HG02884 (cell line): ENCODE data around the gene HSP90AB1.

ENCODE experiments used
- ATAC-seq: cut with Tn5 transposase; IDR thresholded peaks from one replicate; pipeline ENCODE4 v1.9.1; 2021; ENCODE audit warnings: mild to moderate bottlenecking, moderate library complexity; ENCODE audit not compliant: unreplicated experiment

Gene HSP90AB1

DNA sequence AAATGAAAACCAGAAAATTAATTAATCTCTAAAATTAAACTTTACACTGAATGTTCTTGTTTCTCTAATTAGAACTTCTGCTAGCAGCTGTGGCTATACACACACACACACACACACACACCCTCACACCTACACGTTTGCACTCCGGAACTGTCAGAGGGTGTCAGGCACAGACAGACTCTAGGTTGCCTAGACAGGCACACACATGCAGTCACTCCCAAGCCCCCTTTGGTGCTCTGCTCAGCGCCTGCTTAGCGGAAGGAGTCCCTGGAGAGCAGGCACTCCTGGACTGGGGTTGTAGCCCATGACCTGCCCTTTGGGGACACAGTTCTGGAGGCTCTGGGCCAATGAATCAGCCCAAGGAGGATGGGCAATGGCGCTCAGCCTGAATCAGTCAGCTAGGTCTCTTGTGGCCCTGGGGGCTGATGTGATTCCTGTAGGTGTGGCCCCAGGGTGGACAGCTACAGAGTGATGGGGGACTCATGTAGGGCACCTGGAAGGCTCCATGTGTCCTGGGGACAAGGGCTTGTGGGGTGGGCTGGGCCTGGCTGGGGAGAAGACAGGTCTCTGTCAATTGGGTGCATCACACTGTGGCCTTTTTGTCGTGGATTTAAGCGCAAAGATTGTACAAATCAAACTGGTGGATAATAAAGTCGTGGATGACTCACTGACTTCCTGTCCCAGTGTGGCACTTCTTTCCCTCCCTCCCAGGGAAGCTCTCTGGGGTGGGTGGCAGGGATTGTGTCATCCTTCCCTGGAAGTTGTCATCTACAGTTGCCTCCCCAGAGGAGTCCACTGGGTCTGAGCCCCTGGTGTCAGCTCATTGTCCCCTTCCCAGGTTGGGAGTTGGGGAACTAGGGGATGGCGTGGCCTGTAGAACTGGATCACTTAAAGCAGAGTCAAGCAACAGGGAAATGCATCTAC is 32.1 kb downstream of the HSP90AB1 start:
- no peak for ATAC-seq

DNA sequence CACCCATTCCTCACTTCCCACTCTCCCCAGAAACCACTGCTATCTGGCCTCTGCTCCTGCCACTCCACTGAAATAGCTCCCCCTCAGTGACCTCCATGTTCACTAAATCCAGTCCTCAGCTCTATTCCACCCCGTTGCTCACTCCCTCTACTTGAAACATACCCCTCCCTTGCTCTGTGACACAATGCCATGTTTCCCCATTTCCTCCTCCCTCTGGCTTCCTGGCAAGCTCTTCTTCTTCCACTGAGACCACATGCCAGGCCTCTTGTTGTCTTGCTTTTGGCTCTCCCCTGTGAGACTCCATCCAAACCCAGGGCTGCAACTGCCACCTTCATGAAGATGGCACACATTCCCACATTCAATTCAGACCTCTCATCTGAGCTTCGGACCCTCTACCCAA is 37.2 kb downstream of the HSP90AB1 start:
- no peak for ATAC-seq

GRCh38 chr6:44284867-44285266 is 38.0 kb downstream of the HSP90AB1 start:
- ATAC-seq, result no peak

DNA sequence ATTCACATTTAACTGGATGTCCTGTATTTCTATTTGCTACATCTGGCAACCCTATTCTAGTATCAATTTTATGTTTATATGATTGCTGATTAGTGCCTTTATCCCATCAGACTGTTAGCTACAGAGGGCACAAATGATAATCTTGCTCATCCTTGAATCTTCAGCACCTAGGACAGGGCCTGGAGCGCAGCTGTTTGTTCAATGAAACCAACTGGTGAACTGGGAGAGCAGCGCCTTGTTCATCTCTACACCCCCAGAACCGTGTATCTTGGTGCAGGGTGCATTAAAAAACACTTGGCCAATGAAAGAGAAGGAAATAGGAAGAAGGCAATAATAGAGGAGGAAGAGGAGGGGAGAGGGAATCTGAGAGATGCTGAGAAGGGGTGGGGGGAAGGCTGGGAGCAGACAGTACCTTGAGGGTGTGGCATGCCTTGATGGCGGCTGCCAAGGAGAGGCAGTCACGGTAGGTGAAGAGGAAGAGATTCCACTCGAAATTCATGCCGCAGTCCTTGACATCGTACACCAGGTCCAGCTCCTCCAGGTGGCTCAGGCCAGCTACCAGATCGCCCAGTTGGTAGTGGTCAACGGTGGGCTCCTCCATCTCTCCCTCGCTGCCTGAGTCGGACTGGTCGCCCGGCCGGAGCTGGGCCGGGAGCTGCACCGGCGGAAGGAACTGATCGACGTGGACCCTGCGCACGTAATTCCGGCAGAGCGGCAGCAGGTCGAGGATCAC is 38.8 kb downstream of the HSP90AB1 start:
- ATAC-seq, result no peak

DNA sequence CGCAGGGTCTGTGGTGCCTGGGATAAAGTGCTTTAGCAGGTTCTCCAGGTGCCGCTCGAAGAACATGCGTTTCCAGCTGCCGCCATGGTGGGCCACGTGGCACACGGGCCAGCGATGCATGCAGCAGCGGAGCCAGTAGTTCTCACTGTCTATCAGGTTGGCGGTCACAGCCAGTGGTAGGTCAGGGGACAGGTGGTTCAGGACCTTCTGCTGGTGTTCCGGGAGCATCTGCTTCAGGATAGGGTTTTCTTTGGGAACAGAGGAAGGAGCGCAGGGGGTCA is 39.3 kb downstream of the HSP90AB1 start:
- no peak for ATAC-seq

DNA sequence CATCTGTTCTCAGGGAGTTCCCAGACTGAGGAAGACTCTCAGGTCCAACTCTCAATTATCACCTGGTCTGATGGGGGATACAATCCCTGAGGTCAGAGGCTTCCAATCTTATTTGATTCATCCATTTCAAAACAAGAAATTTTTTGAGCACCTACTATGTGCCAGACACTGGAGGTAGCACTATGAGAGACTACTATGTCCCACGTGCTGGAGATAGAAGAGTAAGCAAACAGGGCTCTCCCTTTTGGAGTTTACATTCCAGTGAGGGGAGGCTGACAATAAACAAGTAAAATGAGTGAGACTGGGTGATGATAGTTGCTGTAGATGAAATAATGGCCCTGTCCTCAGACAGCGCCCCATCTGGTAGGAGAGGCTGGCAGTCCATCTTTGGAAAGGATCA is 39.8 kb downstream of the HSP90AB1 start:
- no peak for ATAC-seq

DNA sequence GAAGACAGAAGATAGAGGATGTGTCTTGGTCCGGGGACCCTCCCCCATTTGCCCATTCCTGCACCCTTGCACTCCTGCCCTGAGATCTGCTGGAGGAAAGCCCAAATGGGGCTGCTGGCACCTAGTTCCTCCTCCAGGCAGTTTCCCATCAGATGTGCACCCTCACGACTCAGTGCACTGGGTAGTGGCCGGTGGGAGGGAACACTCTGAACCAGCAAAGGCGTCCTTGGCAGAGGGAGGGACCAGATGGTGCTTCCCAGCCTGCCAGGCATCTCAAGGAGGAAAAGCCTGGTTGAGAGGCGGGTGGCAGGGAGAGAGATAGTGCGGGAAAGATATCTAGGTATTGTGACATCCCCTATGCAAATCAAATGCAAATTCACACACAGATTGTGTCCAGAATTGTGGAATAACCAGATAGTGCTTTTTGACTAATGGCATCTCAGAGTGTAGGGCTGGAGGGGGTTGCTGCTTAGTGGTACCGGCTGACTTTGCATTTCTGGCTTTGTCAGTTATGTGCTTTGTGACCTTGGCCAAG is 42.9 kb downstream of the HSP90AB1 start:
- no peak for ATAC-seq

- no peak for ATAC-seq
These were observed 44.9 kb downstream of the HSP90AB1 start for GRCh38 chr6:44291841-44292240.

- ATAC-seq, result no peak
These were observed 45.9 kb downstream of the HSP90AB1 start for GRCh38 chr6:44292661-44293365.

DNA sequence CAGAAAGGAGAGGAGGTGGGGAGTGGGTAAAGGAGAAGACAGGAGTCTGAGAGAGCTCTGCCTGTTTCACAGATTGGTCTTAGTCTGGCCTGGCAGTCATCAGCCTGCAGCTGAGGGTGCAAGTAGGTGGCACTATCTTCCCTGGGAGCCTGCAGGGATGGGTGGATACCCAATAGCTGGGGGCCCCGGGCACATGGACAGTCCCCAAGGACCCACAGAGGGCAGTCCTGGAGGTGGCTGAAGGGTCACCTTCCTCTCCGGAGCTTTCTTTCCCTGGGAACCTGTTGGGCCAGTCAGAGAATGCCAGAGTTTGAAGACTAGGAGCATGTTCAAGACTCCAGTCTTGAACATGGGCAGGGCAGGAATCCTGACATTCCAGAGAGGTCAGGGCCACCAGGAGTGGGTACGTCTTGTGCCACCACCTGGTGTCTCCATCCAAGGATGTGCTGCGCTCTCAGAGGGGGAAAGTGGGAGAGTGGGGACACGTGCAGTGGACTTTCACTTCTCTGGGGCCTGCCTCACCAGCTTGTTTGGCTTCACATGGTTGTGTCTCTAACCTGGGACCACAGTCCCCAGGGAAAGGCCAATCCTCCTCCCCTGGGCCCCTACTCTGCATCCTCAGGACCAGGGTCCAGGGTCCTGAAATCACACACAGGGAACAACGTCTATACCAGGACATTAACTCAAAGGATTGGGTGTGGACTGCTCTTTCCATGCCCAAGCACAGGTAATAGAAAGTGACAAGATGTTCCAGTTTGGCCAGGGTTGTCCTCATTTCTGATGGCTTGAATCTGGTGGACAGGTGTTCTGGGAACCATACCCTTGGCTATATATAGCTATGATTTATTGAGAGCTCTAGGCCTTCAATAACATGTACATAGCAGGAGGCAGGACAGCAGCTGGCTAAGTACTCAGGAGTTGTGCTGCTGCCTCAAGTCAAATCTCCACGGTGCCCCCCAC is 48.2 kb downstream of the HSP90AB1 start:
- no peak for ATAC-seq

DNA sequence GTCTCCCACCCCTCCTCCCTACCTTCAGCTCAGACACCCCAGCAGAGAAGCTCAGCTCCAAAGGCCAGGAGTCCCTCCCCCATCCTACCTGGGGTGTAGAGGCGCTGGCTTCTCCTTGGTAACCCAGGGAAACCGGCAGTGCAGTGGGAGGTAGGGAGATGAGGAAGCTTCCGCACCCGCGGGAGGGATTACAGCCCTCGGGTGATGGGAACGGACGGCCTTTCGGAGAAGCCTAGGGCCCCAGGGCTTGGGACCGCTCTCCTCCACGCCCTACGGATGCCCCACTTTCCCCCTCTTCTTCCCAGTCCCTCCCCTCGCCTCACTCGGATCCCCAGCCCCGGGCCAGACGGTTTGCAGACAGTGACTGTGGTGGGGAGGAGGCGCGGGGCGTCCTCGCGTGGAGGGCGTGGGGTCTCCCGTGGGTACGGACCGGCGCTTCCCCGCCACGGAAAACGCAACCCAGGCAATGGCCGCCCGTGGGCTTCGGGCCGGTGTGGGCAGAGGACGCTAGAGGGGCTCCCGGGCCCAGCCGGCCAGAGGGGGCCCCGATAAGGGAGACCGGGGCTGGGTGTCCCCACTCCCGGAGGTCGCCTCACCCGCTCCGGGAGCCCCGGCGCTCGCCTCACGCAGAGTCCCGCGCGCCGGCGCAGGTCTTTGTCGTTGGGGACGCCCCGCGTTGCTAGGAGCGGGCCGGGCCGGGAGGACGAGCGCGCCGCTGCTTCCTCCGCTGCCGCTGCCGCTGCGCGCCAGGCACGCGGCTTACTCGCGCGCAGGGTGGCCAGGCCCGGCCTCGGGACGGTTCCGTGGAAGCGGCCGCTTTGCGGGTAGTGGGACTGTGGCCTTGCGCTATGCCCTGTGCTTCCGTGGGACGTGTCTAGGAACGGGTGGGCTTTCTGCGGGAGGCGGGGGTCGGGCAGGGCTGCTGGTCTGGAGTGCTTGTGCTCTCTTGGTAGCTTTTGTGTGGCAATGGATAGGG is 50.5 kb downstream of the HSP90AB1 start:
- ATAC-seq, result no peak

GRCh38 chr6:44298055-44298803 is 51.3 kb downstream of the HSP90AB1 start:
- ATAC-seq, result no peak

GRCh38 chr6:44298864-44299263 is 52.0 kb downstream of the HSP90AB1 start:
- no peak for ATAC-seq

GRCh38 chr6:44300292-44300823 is 53.5 kb downstream of the HSP90AB1 start:
- ATAC-seq, result no peak

DNA sequence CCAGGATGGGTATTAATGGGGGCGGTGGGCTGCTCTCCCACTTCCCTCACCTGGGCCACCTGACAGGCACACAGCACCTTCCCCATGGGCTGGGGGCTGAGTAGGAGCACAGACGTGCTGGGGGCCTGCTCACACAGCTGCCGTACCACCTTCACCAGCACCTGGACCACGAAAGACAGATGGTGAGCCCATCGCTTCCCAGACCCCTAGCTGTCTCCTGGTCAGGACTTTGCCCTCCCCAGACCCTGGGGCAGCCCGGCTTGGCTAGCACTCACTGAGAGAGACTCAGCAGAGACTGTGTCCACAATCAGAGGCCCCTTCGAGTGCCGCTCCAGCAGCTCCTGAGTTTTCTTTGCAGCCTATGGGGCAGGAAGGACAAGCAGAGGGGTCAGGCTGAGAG is 54.2 kb downstream of the HSP90AB1 start:
- ATAC-seq, result no peak

GRCh38 chr6:44301782-44302564 is 55.1 kb downstream of the HSP90AB1 start:
- no peak for ATAC-seq

GRCh38 chr6:44302856-44303255 is 56.0 kb downstream of the HSP90AB1 start:
- ATAC-seq, result no peak
